Kidney tubule cell (primary cell): Measurements from ENCODE around the gene SHOX.

Experiments
- DNase-seq: peaks from one replicate; pipeline ENCODE4 v3.0.0-alpha.2; 2018; ENCODE audit warnings: low spot score

SHOX gene

GRCh38 chrX:666762-667720 is 36.5 kb downstream of the SHOX start:
- DNase-seq = no peak

- DNase-seq = no peak
These were observed 40.1 kb downstream of the SHOX start for GRCh38 chrX:670645-671044.

GRCh38 chrX:672931-673330 is 42.3 kb downstream of the SHOX start:
- DNase-seq = no peak

- DNase-seq = no peak
These were observed 44.8 kb downstream of the SHOX start for GRCh38 chrX:675279-675954.

- no peak for DNase-seq
These were observed 45.3 kb downstream of the SHOX start for GRCh38 chrX:675955-676295.

- no peak for DNase-seq
These were observed 46.8 kb downstream of the SHOX start for GRCh38 chrX:677376-677775.

GRCh38 chrX:679291-679979 is 48.8 kb downstream of the SHOX start:
- DNase-seq = no peak

- no peak for DNase-seq
These were observed 49.5 kb downstream of the SHOX start for GRCh38 chrX:680062-680461.

GRCh38 chrX:681989-682388 is 51.4 kb downstream of the SHOX start:
- no peak for DNase-seq

GRCh38 chrX:682892-683291 is 52.3 kb downstream of the SHOX start:
- DNase-seq = no peak

GRCh38 chrX:683576-683975 is 53.0 kb downstream of the SHOX start:
- DNase-seq = no peak

GRCh38 chrX:685120-686032 is 54.8 kb downstream of the SHOX start:
- no peak for DNase-seq

- DNase-seq = no peak
These were observed 59.4 kb downstream of the SHOX start for GRCh38 chrX:689983-690382.

GRCh38 chrX:694800-695199 is 64.2 kb downstream of the SHOX start:
- no peak for DNase-seq

GRCh38 chrX:698206-698605 is 67.6 kb downstream of the SHOX start:
- DNase-seq = no peak

GRCh38 chrX:700936-701335 is 70.3 kb downstream of the SHOX start:
- no peak for DNase-seq

- no peak for DNase-seq
These were observed 71.1 kb downstream of the SHOX start for GRCh38 chrX:701673-702072.

- DNase-seq = no peak
These were observed 72.9 kb downstream of the SHOX start for GRCh38 chrX:703466-703865.

- no peak for DNase-seq
These were observed 73.3 kb downstream of the SHOX start for GRCh38 chrX:703866-704265.
